ENCODE results near the gene NBAS.

Gene NBAS

GRCh38 chr2:15560988-15561573, at the start of gene NBAS:
Gene NBAS, minus strand, starts transcription at chr2:15561334. Its CDS starts 30 bp downstream, at chr2:15561304.
- peak within 1 kb of the TSS; percentile 64 to 97 (median 87) for H3K4me3 ChIP-seq
- peak within 1 kb of the TSS; percentile 52 to 96 (median 85) for H3K27ac ChIP-seq

- Histone ChIP-seq H3K4me3 (no peak overlapping the region), H3K27ac (no peak overlapping the region)
These were observed 49.4 kb upstream of the NBAS start for GRCh38 chr2:15610430-15610952.

- no peak overlapping the region for H3K27ac ChIP-seq
- H3K4me3 ChIP-seq = no peak overlapping the region
These were observed 48.4 kb upstream of the NBAS start for GRCh38 chr2:15609341-15610042.

- no peak overlapping the region for H3K4me3 ChIP-seq
These were observed 47.2 kb upstream of the NBAS start for GRCh38 chr2:15608392-15608761.

DNA sequence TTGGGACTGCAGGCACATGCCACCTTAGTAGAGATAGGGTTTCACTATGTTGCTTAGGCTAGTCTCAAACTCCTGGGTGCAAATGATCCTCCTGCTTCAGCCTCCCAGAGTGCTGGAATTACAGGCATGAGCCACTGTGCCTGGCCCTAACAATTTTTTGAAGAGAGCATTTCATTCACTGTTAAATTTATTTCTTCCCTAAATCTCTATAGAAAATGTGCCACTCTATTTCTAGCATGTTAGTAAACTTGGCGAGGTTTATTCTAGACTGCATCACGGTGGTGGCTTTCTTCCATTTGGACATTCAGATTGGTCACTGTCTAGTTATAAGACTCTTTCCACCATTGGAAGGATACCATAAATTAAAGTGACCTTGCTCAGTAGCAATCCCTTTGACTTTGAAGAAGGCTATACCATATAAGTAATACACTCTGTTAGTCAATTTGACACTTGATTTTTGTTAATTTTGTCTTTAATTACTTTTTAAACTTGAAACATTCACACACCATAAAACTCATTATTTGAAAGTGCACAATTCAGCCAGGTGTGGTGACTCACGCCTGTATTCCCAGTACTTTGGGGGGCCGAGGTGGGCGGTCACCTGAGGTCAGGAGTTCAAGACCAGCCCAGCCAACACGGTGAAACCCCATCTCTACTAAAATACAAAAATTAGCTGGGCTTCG, 46.7 kb upstream of the NBAS start:
- Histone ChIP-seq H3K4me3 (no peak overlapping the region), H3K27ac (no peak overlapping the region)

More at GRCh38 chr2:15608392-15608761, 47.2 kb upstream of the NBAS start:
- no peak overlapping the region for H3K27ac ChIP-seq

DNA sequence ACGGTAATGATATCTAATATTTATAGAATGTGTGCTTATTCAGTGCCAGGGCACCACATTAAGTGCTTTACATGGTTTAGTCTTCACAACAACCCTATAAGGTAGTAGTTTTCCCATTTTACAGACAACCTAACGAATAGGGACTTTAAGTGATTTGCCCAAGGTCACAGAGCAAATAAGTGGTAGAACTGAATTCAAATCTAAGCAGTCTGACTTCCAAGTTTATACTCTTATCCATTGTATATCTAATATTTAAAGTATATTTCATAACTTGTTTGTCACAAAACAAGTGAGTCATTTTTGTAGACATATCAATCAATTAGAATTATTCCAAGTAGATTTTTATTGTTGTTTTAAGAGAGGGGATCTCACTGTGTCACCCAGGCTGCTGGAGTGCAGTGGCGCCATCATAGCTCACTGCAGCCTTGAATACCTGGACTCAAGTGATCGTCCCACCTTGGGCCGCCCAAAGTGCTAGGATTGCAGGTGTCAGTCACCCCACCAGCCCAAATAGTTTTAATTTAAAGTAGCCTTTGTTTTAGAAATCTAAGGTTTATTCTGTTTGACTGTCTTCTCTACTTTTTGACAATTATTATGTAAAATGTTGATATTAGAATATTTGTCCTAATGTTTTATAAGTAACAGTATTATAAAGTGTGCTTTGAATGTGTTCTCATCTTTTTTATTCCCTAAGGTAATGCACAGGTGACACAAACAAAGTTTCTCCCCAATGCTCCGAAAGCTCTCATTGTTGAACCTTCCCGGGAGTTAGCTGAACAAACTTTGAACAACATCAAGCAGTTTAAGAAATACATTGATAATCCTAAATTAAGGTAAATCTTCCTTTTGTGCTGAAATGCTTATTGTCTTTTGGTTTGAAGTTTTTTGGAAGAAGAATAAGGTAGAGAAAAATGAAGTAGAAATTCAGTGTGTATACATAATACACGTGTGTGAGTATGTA, 45.6 kb upstream of the NBAS start:
- Histone ChIP-seq H3K27ac (no peak overlapping the region), H3K4me3 (no peak overlapping the region)

GRCh38 chr2:15605721-15606120, 44.6 kb upstream of the NBAS start:
- H3K27ac ChIP-seq = no peak overlapping the region
- H3K4me3 ChIP-seq = no peak overlapping the region

DNA sequence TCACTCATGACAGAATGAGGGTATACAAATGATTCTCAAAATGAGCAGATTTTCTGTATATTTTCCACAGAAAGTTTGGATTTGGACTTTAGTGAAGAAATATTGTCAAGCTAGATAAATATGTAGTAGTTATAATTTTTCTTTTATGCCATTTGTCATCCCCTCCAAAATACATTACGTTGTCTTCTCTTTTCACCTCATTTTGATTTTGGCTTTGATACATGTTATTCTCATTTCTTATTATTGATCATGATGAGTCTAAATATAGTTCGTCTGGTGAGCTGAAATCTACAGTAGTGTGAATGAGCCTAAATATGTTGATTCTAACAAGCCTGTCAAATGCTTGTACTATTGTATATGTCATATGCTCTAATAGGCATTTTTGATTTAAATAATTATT, 42.8 kb upstream of the NBAS start:
- Histone ChIP-seq H3K27ac (no peak overlapping the region), H3K4me3 (no peak overlapping the region)

- Histone ChIP-seq H3K27ac (no peak overlapping the region), H3K4me3 (no peak overlapping the region)
These were observed 42.1 kb upstream of the NBAS start for GRCh38 chr2:15603044-15603765.

DNA sequence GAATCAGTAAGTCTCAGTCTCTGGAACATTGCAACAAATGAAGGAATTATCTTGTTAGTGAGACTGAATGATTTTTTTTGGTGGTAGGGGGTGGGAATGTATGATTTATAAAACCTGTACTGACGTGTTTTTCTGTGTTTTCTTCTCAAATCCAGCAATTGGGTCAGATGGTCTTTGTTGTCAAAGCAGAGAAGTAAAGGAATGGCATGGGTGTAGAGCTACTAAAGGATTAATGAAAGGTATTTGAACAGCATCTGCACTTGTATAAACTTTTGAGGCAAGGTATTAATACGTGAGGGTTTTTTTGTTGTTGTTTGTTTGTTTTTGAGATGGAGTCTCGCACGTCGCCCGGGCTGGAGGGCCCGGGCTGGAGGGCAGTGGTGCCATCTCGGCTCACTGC, 41.3 kb upstream of the NBAS start:
- Histone ChIP-seq H3K27ac (no peak overlapping the region), H3K4me3 (no peak overlapping the region)

DNA sequence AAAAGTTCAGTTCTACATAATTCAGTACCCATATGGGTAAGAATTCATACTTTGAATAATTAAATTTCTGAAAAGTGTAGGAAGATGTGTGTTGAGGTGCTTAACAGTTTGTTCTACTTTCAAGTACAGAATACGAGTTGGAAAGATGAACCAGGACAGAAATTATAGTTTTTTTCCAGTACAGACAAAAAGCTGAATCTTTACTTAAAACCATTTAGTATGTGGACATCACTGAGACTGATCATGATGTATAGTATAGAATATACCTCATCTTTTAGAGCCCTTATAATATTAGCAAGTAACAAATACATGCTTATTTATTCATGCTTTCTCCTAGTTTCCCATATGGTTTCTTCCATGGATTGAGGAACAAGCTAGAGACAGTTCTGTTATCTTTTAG, 40.5 kb upstream of the NBAS start:
- H3K4me3 ChIP-seq = no peak overlapping the region
- no peak overlapping the region for H3K27ac ChIP-seq

DNA sequence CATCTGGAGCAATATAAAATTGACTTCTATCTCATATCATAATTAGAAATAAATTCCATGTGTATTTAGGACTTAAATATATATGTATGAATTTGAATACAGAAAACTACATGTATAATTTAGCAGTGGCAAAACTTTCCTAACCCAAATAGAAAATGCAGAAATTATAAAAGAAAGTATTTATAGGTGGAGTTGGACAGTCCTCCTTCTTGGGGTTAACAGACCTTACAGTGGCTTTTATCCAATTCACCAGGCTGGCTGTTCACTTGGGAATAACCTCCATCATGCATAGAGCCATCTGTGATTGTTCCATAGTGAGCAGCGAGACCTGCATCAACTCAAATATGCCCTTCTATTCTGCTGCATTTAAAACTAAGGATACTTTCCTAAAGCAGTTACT, 38.9 kb upstream of the NBAS start:
- H3K4me3 ChIP-seq = no peak overlapping the region
- H3K27ac ChIP-seq = no peak overlapping the region

GRCh38 chr2:15596968-15597367, 35.8 kb upstream of the NBAS start:
- Histone ChIP-seq H3K4me3 (no peak overlapping the region), H3K27ac (no peak overlapping the region)

DNA sequence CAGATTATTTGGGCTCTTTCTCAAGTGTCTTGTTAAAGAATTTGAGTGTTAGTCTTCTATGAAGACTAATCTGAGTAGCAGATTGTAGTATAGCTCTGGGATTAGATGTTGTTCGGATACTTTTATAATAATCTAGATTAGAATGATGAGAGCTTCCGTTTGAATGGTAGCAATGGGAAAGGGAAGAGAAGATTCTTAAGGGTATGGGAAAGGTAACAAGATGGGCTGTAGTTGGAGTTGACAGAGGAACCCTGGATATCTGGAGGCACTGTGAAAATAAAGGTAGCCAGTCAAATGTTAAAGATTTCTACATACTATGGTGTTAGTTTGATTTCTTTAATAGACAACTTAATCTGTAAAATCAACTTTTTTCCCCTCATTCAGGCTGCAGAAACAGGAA, 35.2 kb upstream of the NBAS start:
- H3K27ac ChIP-seq = no peak overlapping the region
- no peak overlapping the region for H3K4me3 ChIP-seq

- H3K27ac ChIP-seq = no peak overlapping the region
- H3K4me3 ChIP-seq = no peak overlapping the region
These were observed 34.8 kb upstream of the NBAS start for GRCh38 chr2:15595936-15596335.

DNA sequence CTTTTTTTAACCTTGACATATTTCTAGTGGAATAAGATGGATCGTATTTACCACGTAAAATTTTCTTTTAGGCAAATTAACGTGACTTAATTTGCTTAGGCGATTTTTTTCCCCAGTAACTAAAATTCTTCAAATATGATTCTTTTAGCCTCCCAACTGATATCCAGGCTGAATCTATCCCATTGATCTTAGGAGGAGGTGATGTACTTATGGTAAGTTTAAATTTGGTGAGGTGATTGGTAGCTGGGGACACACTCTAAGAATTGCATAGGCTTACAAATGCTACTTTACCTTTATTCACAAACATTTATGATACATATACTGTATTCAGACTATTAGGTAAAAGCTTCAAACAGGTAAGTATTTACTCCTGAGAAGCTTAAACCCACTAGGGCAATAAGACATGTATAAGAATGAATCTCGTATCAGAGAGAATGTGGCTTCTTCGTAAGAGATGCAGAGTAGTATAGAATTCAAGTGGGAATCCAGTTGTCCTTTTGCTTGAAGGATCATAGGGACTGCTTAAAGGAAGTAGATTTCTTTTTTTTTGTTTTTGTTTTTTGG, 34.3 kb upstream of the NBAS start:
- Histone ChIP-seq H3K4me3 (no peak overlapping the region), H3K27ac (no peak overlapping the region)

- Histone ChIP-seq H3K4me3 (no peak overlapping the region), H3K27ac (no peak overlapping the region)
These were observed 33.4 kb upstream of the NBAS start for GRCh38 chr2:15594291-15595256.

- peak overlapping the region in 3 of 21 experiments; percentile 91 to 94 (median 91) for H3K27ac ChIP-seq
- H3K4me3 ChIP-seq = no peak overlapping the region
These were observed 32.2 kb upstream of the NBAS start for GRCh38 chr2:15593327-15593705.

All from skin epidermis (tissue), 12 donors.